GM11168 (cell line): ENCODE results near the gene F7.
"Not testable (repeated sequence)": the region's sequence is repeated elsewhere in the genome, so short reads cannot be mapped to it uniquely, and the experiment has no call there.

Experiments used
- in situ Hi-C: fragments of 300-500 bp; cut with MboI; formaldehyde crosslinking; loops from one replicate; pipeline ENCODE4 v1.12.0; 2022; ENCODE audit warnings: low sequenced_read_pairs; ENCODE audit not compliant: unreplicated experiment

F7 gene

GRCh38 chr13:113098162-113098732 is 7.3 kb upstream of the F7 start:
- in situ Hi-C loops = no loop called here

GRCh38 chr13:113099142-113099541 is 6.4 kb upstream of the F7 start:
- in situ Hi-C loops = no loop called here

GRCh38 chr13:113102302-113102701 is 3.3 kb upstream of the F7 start:
- in situ Hi-C loops = not testable (repeated sequence)

GRCh38 chr13:113102727-113103126 is 2.9 kb upstream of the F7 start:
- in situ Hi-C loops = no loop called here

GRCh38 chr13:113103646-113104045 is 1.9 kb upstream of the F7 start:
- in situ Hi-C loops = no loop called here

- in situ Hi-C loops = no loop called here
Observed at GRCh38 chr13:113105921-113106452, 396 bp downstream of the F7 start.

GRCh38 chr13:113106711-113107351 is 1.2 kb downstream of the F7 start:
- in situ Hi-C loops = no loop called here

GRCh38 chr13:113108521-113108920 is 2.9 kb downstream of the F7 start:
- in situ Hi-C loops = not testable (repeated sequence)

GRCh38 chr13:113109151-113110047 is 3.8 kb downstream of the F7 start:
- in situ Hi-C loops = no loop called here

GRCh38 chr13:113110048-113110851 is 4.7 kb downstream of the F7 start:
- in situ Hi-C loops = no loop called here

GRCh38 chr13:113110852-113111315 is 5.3 kb downstream of the F7 start:
- in situ Hi-C loops = no loop called here

- in situ Hi-C loops = not testable (repeated sequence)
Observed at GRCh38 chr13:113111821-113112220, 6.2 kb downstream of the F7 start.

- in situ Hi-C loops = not testable (repeated sequence)
Observed at GRCh38 chr13:113112475-113112874, 6.9 kb downstream of the F7 start.

- in situ Hi-C loops = no loop called here
Observed at GRCh38 chr13:113112893-113113845, 7.6 kb downstream of the F7 start.

GRCh38 chr13:113113846-113114271 is 8.3 kb downstream of the F7 start:
- in situ Hi-C loops = no loop called here

- in situ Hi-C loops = no loop called here
Observed at GRCh38 chr13:113114511-113115362, 9.1 kb downstream of the F7 start.

GRCh38 chr13:113115363-113116205 is 10.0 kb downstream of the F7 start:
- in situ Hi-C loops = no loop called here
